ENCODE measurements around the gene THAP4. TPM values are rescaled to one million over a fixed set of nuclear protein-coding genes. Genes with fewer than 3 reads are reported as not detected.

Gene THAP4
- polyA plus RNA-seq, 3 donors: 15.1 to 25.9 (median 16.3) TPM

- TF ChIP-seq CTCF (IDR thresholded peaks at IDR 0.05): no peak
- Histone ChIP-seq H3K4me3 (replicated peaks in 1 of 3; ENCODE audit: low read depth in 2 of 3, low read length in 3 of 3) (no peak overlapping the region), H3K27me3 (ENCODE audit: control insufficient read depth in 2 of 2, insufficient read depth in 2 of 2, low read length in 2 of 2) (no peaks in the 10 kb centered on the region), H3K79me2 (ENCODE audit: insufficient read depth, low read length) (no peaks in the 10 kb centered on the region), H3K4me2 (replicated peaks; ENCODE audit: extremely low read depth, low read length, poor library complexity, severe bottlenecking) (no peak overlapping the region), H4K20me1 (ENCODE audit: insufficient read depth, low read length) (peaks cover 3% of the 10 kb centered on the region), H3K4me1 (ENCODE audit: control insufficient read depth in 1 of 2, insufficient read depth in 2 of 2, low read length in 2 of 2) (no peaks in the 10 kb centered on the region), H3K27ac (ENCODE audit: low read depth in 1 of 2, low read length in 2 of 2) (no peak overlapping the region), H3K9me3 (replicated peaks in 1 of 2; ENCODE audit: control insufficient read depth in 1 of 2, insufficient read depth in 1 of 2, low read length in 2 of 2) (no peaks in the 10 kb centered on the region), H3K36me3 (replicated peaks in 1 of 2; ENCODE audit: control insufficient read depth in 1 of 2, insufficient read depth in 2 of 2, low read length in 2 of 2) (peaks cover 62 to 77% of the 10 kb centered on the region in 2 donors), H2AFZ (ENCODE audit: insufficient read depth, low read depth, low read length, poor library complexity, severe bottlenecking) (no peak overlapping the region), H3K9ac (ENCODE audit: insufficient read depth, low read length, poor library complexity, severe bottlenecking) (no peak overlapping the region)
- intact Hi-C loops (cut with micrococcal nuclease): no loop called here
- no peak for DNase-seq
- no peak overlapping the region for H3K4me3 Mint-ChIP-seq
- H3K36me3 Mint-ChIP-seq: peaks cover 58 to 73% of the 10 kb centered on the region in 2 donors
- H3K9me3 Mint-ChIP-seq: no peaks in the 10 kb centered on the region
- H3K4me1 Mint-ChIP-seq: no peaks in the 10 kb centered on the region
- no peak overlapping the region for H3K27ac Mint-ChIP-seq
- WGBS (ENCODE audit: insufficient coverage): no CpG with 5 or more reads among the region's 12 CpGs
- no peaks in the 10 kb centered on the region for H3K27me3 Mint-ChIP-seq (ENCODE audit: low read depth in 3 of 3)
These were observed 31.9 kb upstream of the THAP4 start for GRCh38 chr2:241668839-241669238.

GRCh38 chr2:241668354-241668753 is 31.4 kb upstream of the THAP4 start:
- Histone ChIP-seq H3K4me2 (replicated peaks; ENCODE audit: extremely low read depth, low read length, poor library complexity, severe bottlenecking) (no peak overlapping the region), H2AFZ (ENCODE audit: insufficient read depth, low read depth, low read length, poor library complexity, severe bottlenecking) (no peak overlapping the region), H3K79me2 (ENCODE audit: insufficient read depth, low read length) (no peaks in the 10 kb centered on the region), H3K27ac (ENCODE audit: low read depth in 1 of 2, low read length in 2 of 2) (no peak overlapping the region), H3K9ac (ENCODE audit: insufficient read depth, low read length, poor library complexity, severe bottlenecking) (no peak overlapping the region), H3K9me3 (replicated peaks in 1 of 2; ENCODE audit: control insufficient read depth in 1 of 2, insufficient read depth in 1 of 2, low read length in 2 of 2) (no peaks in the 10 kb centered on the region), H3K36me3 (replicated peaks in 1 of 2; ENCODE audit: control insufficient read depth in 1 of 2, insufficient read depth in 2 of 2, low read length in 2 of 2) (peaks cover 62 to 77% of the 10 kb centered on the region in 2 donors), H3K4me1 (ENCODE audit: control insufficient read depth in 1 of 2, insufficient read depth in 2 of 2, low read length in 2 of 2) (no peaks in the 10 kb centered on the region), H4K20me1 (ENCODE audit: insufficient read depth, low read length) (peaks cover 3% of the 10 kb centered on the region), H3K27me3 (ENCODE audit: control insufficient read depth in 2 of 2, insufficient read depth in 2 of 2, low read length in 2 of 2) (no peaks in the 10 kb centered on the region), H3K4me3 (replicated peaks in 1 of 3; ENCODE audit: low read depth in 2 of 3, low read length in 3 of 3) (no peak overlapping the region)
- intact Hi-C loops (cut with micrococcal nuclease): no loop called here
- H3K4me3 Mint-ChIP-seq: no peak overlapping the region
- H3K36me3 Mint-ChIP-seq: peaks cover 58 to 73% of the 10 kb centered on the region in 2 donors
- H3K4me1 Mint-ChIP-seq: no peaks in the 10 kb centered on the region
- DNase-seq: no peak
- WGBS (ENCODE audit: insufficient coverage): 94% methylated on average over 12 of the region's 21 CpGs
- no peaks in the 10 kb centered on the region for H3K27me3 Mint-ChIP-seq (ENCODE audit: low read depth in 3 of 3)
- no peak overlapping the region for H3K27ac Mint-ChIP-seq
- TF ChIP-seq CTCF (IDR thresholded peaks at IDR 0.05): no peak
- H3K9me3 Mint-ChIP-seq: no peaks in the 10 kb centered on the region

Data from CD14-positive monocyte (primary cell).